ENCODE measurements around the gene PIM1. TPM values are rescaled to one million over a fixed set of nuclear protein-coding genes. Genes with fewer than 3 reads are reported as not detected.

Gene PIM1
- polyA plus RNA-seq, 1 donor from 2014 or later: 4.1 TPM

DNA sequence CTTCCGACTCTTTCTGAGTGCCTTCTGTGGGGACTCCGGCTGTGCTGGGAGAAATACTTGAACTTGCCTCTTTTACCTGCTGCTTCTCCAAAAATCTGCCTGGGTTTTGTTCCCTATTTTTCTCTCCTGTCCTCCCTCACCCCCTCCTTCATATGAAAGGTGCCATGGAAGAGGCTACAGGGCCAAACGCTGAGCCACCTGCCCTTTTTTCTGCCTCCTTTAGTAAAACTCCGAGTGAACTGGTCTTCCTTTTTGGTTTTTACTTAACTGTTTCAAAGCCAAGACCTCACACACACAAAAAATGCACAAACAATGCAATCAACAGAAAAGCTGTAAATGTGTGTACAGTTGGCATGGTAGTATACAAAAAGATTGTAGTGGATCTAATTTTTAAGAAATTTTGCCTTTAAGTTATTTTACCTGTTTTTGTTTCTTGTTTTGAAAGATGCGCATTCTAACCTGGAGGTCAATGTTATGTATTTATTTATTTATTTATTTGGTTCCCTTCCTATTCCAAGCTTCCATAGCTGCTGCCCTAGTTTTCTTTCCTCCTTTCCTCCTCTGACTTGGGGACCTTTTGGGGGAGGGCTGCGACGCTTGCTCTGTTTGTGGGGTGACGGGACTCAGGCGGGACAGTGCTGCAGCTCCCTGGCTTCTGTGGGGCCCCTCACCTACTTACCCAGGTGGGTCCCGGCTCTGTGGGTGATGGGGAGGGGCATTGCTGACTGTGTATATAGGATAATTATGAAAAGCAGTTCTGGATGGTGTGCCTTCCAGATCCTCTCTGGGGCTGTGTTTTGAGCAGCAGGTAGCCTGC is 4.8 kb downstream of the PIM1 start:
- Histone ChIP-seq H2AFZ (ENCODE audit: low read depth, low read length) (no peak overlapping the region), H3K27ac (ENCODE audit: low read length) (no peak overlapping the region), H3K9me3 (ENCODE audit: low read length) (no peaks in the 10 kb centered on the region), H4K20me1 (ENCODE audit: insufficient read depth) (no peaks in the 10 kb centered on the region), H3K79me2 (replicated peaks; ENCODE audit: insufficient read depth, low read length) (peaks cover 15% of the 10 kb centered on the region), H3K9me2 (ENCODE audit: insufficient read depth, low read length) (no peaks in the 10 kb centered on the region), H3K27me3 (ENCODE audit: insufficient read depth, low read depth, low read length) (no peaks in the 10 kb centered on the region), H3K4me2 (ENCODE audit: low read length) (no peak overlapping the region), H3F3A (ENCODE audit: insufficient read depth, low read length, poor library complexity, severe bottlenecking) (no peaks in the 10 kb centered on the region), H3K9ac (ENCODE audit: low read length) (no peak overlapping the region), H3K4me3 (ENCODE audit: low read length) (no peak overlapping the region), H3K36me3 (ENCODE audit: insufficient read depth, low read length) (no peaks in the 10 kb centered on the region)
- no peak for TF ChIP-seq EP300 (conservative IDR thresholded peaks at IDR 0.05; ENCODE audit: poor library complexity, severe bottlenecking)
- TF ChIP-seq, protein P1, sequence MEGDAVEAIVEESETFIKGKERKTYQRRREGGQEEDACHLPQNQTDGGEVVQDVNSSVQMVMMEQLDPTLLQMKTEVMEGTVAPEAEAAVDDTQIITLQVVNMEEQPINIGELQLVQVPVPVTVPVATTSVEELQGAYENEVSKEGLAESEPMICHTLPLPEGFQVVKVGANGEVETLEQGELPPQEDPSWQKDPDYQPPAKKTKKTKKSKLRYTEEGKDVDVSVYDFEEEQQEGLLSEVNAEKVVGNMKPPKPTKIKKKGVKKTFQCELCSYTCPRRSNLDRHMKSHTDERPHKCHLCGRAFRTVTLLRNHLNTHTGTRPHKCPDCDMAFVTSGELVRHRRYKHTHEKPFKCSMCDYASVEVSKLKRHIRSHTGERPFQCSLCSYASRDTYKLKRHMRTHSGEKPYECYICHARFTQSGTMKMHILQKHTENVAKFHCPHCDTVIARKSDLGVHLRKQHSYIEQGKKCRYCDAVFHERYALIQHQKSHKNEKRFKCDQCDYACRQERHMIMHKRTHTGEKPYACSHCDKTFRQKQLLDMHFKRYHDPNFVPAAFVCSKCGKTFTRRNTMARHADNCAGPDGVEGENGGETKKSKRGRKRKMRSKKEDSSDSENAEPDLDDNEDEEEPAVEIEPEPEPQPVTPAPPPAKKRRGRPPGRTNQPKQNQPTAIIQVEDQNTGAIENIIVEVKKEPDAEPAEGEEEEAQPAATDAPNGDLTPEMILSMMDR (IDR thresholded peaks at IDR 0.05; ENCODE audit: poor library complexity, severe bottlenecking): no peak
- TF ChIP-seq RAD21 (conservative IDR thresholded peaks at IDR 0.05): no peak
- TF ChIP-seq EZH2 (IDR thresholded peaks at IDR 0.05; ENCODE audit: borderline replicate concordance, insufficient read depth, low read length, poor library complexity, severe bottlenecking): no peak
- no peak for TF ChIP-seq MXI1 (conservative IDR thresholded peaks at IDR 0.05; ENCODE audit: poor library complexity, severe bottlenecking)
- TF ChIP-seq, protein P2, sequence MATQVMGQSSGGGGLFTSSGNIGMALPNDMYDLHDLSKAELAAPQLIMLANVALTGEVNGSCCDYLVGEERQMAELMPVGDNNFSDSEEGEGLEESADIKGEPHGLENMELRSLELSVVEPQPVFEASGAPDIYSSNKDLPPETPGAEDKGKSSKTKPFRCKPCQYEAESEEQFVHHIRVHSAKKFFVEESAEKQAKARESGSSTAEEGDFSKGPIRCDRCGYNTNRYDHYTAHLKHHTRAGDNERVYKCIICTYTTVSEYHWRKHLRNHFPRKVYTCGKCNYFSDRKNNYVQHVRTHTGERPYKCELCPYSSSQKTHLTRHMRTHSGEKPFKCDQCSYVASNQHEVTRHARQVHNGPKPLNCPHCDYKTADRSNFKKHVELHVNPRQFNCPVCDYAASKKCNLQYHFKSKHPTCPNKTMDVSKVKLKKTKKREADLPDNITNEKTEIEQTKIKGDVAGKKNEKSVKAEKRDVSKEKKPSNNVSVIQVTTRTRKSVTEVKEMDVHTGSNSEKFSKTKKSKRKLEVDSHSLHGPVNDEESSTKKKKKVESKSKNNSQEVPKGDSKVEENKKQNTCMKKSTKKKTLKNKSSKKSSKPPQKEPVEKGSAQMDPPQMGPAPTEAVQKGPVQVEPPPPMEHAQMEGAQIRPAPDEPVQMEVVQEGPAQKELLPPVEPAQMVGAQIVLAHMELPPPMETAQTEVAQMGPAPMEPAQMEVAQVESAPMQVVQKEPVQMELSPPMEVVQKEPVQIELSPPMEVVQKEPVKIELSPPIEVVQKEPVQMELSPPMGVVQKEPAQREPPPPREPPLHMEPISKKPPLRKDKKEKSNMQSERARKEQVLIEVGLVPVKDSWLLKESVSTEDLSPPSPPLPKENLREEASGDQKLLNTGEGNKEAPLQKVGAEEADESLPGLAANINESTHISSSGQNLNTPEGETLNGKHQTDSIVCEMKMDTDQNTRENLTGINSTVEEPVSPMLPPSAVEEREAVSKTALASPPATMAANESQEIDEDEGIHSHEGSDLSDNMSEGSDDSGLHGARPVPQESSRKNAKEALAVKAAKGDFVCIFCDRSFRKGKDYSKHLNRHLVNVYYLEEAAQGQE (IDR thresholded peaks at IDR 0.05; ENCODE audit: borderline replicate concordance): no peak
- TF ChIP-seq POLR2AphosphoS5 (IDR thresholded peaks at IDR 0.05): no peak
- TF ChIP-seq SMC3 (conservative IDR thresholded peaks at IDR 0.05; ENCODE audit: poor library complexity): no peak
- TF ChIP-seq TAF1 (IDR thresholded peaks at IDR 0.05; ENCODE audit: low read depth): no peak

DNA sequence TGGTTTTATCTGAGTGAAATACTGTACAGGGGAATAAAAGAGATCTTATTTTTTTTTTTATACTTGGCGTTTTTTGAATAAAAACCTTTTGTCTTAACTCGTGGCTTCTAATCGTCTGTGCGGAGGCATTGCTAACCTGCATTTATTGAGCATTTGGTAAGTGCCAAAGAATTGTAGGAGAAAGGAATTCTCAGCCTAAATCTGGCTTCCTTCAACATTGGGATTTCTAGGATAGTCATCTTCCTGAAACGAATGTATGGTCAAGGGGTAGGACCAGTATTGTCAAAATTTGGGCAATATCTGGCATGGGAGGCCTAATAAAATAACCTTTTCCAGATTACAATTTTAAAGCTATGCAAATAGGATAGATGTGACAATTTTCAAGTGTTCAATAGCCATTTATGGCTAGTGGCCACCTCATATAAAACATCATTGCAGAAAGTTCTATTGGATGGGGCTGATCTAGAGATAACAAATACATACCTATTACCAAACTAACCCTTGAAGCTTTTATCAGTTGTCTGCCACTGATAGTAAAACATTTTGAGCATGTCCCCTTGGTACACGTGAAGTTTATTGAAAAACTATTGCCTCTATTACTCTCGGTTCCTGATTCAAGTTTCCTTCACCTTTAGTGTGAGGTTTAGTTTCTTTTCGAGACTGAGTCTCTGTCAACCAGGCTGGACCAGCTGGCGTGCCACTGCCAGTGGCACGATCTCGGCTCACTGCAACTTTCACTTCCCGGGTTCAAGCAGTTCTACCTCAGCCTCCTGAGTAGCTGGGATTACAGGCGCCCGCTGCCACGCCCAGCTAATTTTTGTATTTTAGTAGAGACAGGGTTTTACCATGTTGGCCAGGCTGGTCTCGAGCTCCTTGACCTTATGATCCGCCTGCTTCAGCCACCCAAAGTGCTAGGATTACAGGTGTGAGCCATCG is 5.6 kb downstream of the PIM1 start:
- Histone ChIP-seq H3K4me3 (ENCODE audit: low read length) (no peak overlapping the region), H3K9ac (ENCODE audit: low read length) (no peak overlapping the region), H3K9me3 (ENCODE audit: low read length) (no peaks in the 10 kb centered on the region), H3K9me2 (ENCODE audit: insufficient read depth, low read length) (no peaks in the 10 kb centered on the region), H3K27me3 (ENCODE audit: insufficient read depth, low read depth, low read length) (no peaks in the 10 kb centered on the region), H3K27ac (ENCODE audit: low read length) (no peak overlapping the region), H2AFZ (ENCODE audit: low read depth, low read length) (no peak overlapping the region), H3K36me3 (ENCODE audit: insufficient read depth, low read length) (no peaks in the 10 kb centered on the region), H3K79me2 (replicated peaks; ENCODE audit: insufficient read depth, low read length) (peaks cover 12% of the 10 kb centered on the region), H4K20me1 (ENCODE audit: insufficient read depth) (no peaks in the 10 kb centered on the region), H3K4me2 (ENCODE audit: low read length) (no peak overlapping the region), H3F3A (ENCODE audit: insufficient read depth, low read length, poor library complexity, severe bottlenecking) (no peaks in the 10 kb centered on the region)
- TF ChIP-seq EP300 (conservative IDR thresholded peaks at IDR 0.05; ENCODE audit: poor library complexity, severe bottlenecking): no peak
- TF ChIP-seq, protein P2 (IDR thresholded peaks at IDR 0.05; ENCODE audit: borderline replicate concordance): no peak
- TF ChIP-seq POLR2AphosphoS5 (IDR thresholded peaks at IDR 0.05): no peak
